Measurements from ENCODE around the gene SLC12A2. TPM values are rescaled to one million over a fixed set of nuclear protein-coding genes. Genes with fewer than 3 reads are reported as not detected.

Gene SLC12A2
- total and polyA plus RNA-seq, 2 experiments from 2014 or later, result 8.1 to 21.3 TPM

DNA sequence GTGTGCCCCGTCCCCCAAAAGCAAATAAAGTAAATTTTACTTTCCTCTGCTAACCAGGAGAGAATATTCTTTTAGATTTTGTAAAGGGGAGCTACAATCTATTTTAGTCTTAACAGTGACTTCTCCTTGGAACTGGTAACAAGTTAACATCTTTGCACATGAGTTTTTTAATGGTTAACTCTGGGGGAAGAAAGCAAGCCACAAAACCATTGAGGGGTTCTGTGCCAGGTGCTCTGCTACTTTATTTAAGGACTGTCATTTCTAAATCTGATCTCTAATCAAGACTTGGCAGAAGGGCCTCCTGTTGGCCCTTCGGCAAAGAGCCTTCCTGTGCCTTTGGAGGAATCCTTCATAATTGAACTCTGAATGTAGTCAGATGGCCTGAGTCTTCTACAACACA, 153.4 kb downstream of the SLC12A2 start:
- Histone ChIP-seq H3F3A (replicated peaks; ENCODE audit: low read depth) (no peaks in the 10 kb centered on the region), H3K27me3 (ENCODE audit: insufficient read depth) (no peaks in the 10 kb centered on the region), H3K4me3 (no peak overlapping the region), H3K36me3 (ENCODE audit: insufficient read depth) (no peaks in the 10 kb centered on the region), H4K20me1 (replicated peaks; ENCODE audit: insufficient read depth) (no peaks in the 10 kb centered on the region), H3K9me2 (ENCODE audit: insufficient read depth) (0 out of 2 replicates have a peak, but pooled peaks cover 3% of the 10 kb centered on the region), H2AFZ (0 out of 2 replicates have a peak overlapping the region, but pooled peaks have one; percentile 1), H3K79me2 (replicated peaks; ENCODE audit: insufficient read depth) (no peaks in the 10 kb centered on the region), H3K4me1 (ENCODE audit: insufficient read depth) (0 out of 2 replicates have a peak, but pooled peaks cover 5% of the 10 kb centered on the region), H3K4me2 (no peak overlapping the region), H3K27ac (ENCODE audit: low read depth) (no peak overlapping the region)
- no peak for DNase-seq (ENCODE audit: low spot score)
- no peak overlapping the region for H3K4me3 Mint-ChIP-seq
- H3K27me3 Mint-ChIP-seq (ENCODE audit: insufficient read depth, low read depth, poor library complexity), result peaks cover 4% of the 10 kb centered on the region
- ATAC-seq, result no peak
- H3K27ac Mint-ChIP-seq, result no peak overlapping the region
- H3K9me3 Mint-ChIP-seq, result no peaks in the 10 kb centered on the region
- H3K4me1 Mint-ChIP-seq, result peaks cover 14% of the 10 kb centered on the region
- TF ChIP-seq, protein P1, sequence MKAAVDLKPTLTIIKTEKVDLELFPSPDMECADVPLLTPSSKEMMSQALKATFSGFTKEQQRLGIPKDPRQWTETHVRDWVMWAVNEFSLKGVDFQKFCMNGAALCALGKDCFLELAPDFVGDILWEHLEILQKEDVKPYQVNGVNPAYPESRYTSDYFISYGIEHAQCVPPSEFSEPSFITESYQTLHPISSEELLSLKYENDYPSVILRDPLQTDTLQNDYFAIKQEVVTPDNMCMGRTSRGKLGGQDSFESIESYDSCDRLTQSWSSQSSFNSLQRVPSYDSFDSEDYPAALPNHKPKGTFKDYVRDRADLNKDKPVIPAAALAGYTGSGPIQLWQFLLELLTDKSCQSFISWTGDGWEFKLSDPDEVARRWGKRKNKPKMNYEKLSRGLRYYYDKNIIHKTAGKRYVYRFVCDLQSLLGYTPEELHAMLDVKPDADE (IDR thresholded peaks at IDR 0.05), result no peak
- TF ChIP-seq STAT1 (IDR thresholded peaks at IDR 0.05; ENCODE audit: unreplicated experiment) (no peak), ZNF331 (CRISPR knock-in tag; IDR thresholded peaks at IDR 0.05; ENCODE audit: low read depth) (no peak), ZNF114 (CRISPR knock-in tag; IDR thresholded peaks at IDR 0.05) (no peak), JUNB (IDR thresholded peaks at IDR 0.05; ENCODE audit: unreplicated experiment) (no peak), CREB1 (CRISPR knock-in tag; IDR thresholded peaks at IDR 0.05; ENCODE audit: low read depth) (no peak), EZH2phosphoT487 (IDR thresholded peaks at IDR 0.05; ENCODE audit: unreplicated experiment) (no peak), POLR2AphosphoS5 (IDR thresholded peaks at IDR 0.05; ENCODE audit: low read depth) (no peak), NANOG (IDR thresholded peaks at IDR 0.05; ENCODE audit: borderline replicate concordance) (no peak), EZH2 (IDR thresholded peaks at IDR 0.05; ENCODE audit: low read depth, unreplicated experiment) (no peak)
- TF ChIP-seq, protein P2, sequence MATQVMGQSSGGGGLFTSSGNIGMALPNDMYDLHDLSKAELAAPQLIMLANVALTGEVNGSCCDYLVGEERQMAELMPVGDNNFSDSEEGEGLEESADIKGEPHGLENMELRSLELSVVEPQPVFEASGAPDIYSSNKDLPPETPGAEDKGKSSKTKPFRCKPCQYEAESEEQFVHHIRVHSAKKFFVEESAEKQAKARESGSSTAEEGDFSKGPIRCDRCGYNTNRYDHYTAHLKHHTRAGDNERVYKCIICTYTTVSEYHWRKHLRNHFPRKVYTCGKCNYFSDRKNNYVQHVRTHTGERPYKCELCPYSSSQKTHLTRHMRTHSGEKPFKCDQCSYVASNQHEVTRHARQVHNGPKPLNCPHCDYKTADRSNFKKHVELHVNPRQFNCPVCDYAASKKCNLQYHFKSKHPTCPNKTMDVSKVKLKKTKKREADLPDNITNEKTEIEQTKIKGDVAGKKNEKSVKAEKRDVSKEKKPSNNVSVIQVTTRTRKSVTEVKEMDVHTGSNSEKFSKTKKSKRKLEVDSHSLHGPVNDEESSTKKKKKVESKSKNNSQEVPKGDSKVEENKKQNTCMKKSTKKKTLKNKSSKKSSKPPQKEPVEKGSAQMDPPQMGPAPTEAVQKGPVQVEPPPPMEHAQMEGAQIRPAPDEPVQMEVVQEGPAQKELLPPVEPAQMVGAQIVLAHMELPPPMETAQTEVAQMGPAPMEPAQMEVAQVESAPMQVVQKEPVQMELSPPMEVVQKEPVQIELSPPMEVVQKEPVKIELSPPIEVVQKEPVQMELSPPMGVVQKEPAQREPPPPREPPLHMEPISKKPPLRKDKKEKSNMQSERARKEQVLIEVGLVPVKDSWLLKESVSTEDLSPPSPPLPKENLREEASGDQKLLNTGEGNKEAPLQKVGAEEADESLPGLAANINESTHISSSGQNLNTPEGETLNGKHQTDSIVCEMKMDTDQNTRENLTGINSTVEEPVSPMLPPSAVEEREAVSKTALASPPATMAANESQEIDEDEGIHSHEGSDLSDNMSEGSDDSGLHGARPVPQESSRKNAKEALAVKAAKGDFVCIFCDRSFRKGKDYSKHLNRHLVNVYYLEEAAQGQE (IDR thresholded peaks at IDR 0.05; ENCODE audit: unreplicated experiment), result no peak
- TF ChIP-seq, protein P3, sequence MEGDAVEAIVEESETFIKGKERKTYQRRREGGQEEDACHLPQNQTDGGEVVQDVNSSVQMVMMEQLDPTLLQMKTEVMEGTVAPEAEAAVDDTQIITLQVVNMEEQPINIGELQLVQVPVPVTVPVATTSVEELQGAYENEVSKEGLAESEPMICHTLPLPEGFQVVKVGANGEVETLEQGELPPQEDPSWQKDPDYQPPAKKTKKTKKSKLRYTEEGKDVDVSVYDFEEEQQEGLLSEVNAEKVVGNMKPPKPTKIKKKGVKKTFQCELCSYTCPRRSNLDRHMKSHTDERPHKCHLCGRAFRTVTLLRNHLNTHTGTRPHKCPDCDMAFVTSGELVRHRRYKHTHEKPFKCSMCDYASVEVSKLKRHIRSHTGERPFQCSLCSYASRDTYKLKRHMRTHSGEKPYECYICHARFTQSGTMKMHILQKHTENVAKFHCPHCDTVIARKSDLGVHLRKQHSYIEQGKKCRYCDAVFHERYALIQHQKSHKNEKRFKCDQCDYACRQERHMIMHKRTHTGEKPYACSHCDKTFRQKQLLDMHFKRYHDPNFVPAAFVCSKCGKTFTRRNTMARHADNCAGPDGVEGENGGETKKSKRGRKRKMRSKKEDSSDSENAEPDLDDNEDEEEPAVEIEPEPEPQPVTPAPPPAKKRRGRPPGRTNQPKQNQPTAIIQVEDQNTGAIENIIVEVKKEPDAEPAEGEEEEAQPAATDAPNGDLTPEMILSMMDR (conservative IDR thresholded peaks at IDR 0.05; ENCODE audit: low read depth in 2 of 2), result no peak
- TF ChIP-seq, protein P4, sequence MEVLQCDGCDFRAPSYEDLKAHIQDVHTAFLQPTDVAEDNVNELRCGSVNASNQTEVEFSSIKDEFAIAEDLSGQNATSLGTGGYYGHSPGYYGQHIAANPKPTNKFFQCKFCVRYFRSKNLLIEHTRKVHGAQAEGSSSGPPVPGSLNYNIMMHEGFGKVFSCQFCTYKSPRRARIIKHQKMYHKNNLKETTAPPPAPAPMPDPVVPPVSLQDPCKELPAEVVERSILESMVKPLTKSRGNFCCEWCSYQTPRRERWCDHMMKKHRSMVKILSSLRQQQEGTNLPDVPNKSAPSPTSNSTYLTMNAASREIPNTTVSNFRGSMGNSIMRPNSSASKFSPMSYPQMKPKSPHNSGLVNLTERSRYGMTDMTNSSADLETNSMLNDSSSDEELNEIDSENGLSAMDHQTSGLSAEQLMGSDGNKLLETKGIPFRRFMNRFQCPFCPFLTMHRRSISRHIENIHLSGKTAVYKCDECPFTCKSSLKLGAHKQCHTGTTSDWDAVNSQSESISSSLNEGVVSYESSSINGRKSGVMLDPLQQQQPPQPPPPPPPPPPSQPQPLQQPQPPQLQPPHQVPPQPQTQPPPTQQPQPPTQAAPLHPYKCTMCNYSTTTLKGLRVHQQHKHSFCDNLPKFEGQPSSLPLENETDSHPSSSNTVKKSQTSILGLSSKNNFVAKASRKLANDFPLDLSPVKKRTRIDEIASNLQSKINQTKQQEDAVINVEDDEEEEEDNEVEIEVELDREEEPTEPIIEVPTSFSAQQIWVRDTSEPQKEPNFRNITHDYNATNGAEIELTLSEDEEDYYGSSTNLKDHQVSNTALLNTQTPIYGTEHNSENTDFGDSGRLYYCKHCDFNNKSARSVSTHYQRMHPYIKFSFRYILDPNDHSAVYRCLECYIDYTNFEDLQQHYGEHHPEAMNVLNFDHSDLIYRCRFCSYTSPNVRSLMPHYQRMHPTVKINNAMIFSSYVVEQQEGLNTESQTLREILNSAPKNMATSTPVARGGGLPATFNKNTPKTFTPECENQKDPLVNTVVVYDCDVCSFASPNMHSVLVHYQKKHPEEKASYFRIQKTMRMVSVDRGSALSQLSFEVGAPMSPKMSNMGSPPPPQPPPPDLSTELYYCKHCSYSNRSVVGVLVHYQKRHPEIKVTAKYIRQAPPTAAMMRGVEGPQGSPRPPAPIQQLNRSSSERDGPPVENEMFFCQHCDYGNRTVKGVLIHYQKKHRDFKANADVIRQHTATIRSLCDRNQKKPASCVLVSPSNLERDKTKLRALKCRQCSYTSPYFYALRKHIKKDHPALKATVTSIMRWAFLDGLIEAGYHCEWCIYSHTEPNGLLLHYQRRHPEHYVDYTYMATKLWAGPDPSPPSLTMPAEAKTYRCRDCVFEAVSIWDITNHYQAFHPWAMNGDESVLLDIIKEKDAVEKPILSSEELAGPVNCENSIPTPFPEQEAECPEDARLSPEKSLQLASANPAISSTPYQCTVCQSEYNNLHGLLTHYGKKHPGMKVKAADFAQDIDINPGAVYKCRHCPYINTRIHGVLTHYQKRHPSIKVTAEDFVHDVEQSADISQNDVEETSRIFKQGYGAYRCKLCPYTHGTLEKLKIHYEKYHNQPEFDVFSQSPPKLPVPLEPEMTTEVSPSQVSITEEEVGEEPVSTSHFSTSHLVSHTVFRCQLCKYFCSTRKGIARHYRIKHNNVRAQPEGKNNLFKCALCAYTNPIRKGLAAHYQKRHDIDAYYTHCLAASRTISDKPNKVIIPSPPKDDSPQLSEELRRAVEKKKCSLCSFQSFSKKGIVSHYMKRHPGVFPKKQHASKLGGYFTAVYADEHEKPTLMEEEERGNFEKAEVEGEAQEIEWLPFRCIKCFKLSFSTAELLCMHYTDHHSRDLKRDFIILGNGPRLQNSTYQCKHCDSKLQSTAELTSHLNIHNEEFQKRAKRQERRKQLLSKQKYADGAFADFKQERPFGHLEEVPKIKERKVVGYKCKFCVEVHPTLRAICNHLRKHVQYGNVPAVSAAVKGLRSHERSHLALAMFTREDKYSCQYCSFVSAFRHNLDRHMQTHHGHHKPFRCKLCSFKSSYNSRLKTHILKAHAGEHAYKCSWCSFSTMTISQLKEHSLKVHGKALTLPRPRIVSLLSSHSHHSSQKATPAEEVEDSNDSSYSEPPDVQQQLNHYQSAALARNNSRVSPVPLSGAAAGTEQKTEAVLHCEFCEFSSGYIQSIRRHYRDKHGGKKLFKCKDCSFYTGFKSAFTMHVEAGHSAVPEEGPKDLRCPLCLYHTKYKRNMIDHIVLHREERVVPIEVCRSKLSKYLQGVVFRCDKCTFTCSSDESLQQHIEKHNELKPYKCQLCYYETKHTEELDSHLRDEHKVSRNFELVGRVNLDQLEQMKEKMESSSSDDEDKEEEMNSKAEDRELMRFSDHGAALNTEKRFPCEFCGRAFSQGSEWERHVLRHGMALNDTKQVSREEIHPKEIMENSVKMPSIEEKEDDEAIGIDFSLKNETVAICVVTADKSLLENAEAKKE (CRISPR knock-in tag; IDR thresholded peaks at IDR 0.05), result no peak
- H3K36me3 Mint-ChIP-seq (ENCODE audit: low read depth), result no peaks in the 10 kb centered on the region

Data from GM23338 (cell line).